Activated CD4-positive, alpha-beta T cell treated with anti-CD3 and anti-CD28 coated beads, Interleukin-2, amount 10 ng/mL, durations not matched to agents 7 days and 5 days (primary cell): ENCODE data around the gene AP1M1. TPM values are rescaled to one million over a fixed set of nuclear protein-coding genes. Genes with fewer than 3 reads are reported as not detected.
A peak's percentile ranks its signal among the peaks of the same experiment; 100 is the strongest.

Experiments
- CTCF ChIA-PET: fragments of 350-600 bp; sonication (Branson Sonifier 250); formaldehyde crosslinking; loops from one replicate; lab custom pipeline; 2021; ENCODE audit warnings: antibody characterized with exemption; lab: Charles Lee
- POLR2A ChIA-PET: fragments of 350-600 bp; sonication (Branson Sonifier 250); formaldehyde crosslinking; loops from one replicate; lab custom pipeline; 2021; ENCODE audit warnings: antibody characterized with exemption; lab: Charles Lee
- DNase-seq: peaks from one replicate; pipeline ENCODE4 v3.0.0-alpha.2; 2020
- H3K27ac Mint-ChIP-seq: one replicate; pipeline ENCODE4 v1.8.0; 2021; ENCODE audit warnings: mild to moderate bottlenecking, moderate library complexity, mixed read lengths
- H3K27me3 Mint-ChIP-seq: one replicate; pipeline ENCODE4 v1.8.0; 2021; ENCODE audit warnings: mixed read lengths
- H3K36me3 Mint-ChIP-seq: one replicate; pipeline ENCODE4 v1.8.0; 2021; ENCODE audit warnings: low read depth, mixed read lengths
- H3K4me1 Mint-ChIP-seq: one replicate; pipeline ENCODE4 v1.8.0; 2021; ENCODE audit warnings: mixed read lengths
- H3K4me3 Mint-ChIP-seq: one replicate; pipeline ENCODE4 v1.8.0; 2021; ENCODE audit warnings: mild to moderate bottlenecking, moderate library complexity, mixed read lengths
- H3K9me3 Mint-ChIP-seq: one replicate; pipeline ENCODE4 v1.8.0; 2021; ENCODE audit warnings: mixed read lengths
- total RNA-seq, 2 experiments: library from RNA; stranded (reverse); gene quantifications; one replicate each; pipeline ENCODE4 v1.2.3, GENCODE V29; 2021

The AP1M1 gene
- total RNA-seq, 2 experiments from 2014 or later = 129 to 150 TPM

DNA sequence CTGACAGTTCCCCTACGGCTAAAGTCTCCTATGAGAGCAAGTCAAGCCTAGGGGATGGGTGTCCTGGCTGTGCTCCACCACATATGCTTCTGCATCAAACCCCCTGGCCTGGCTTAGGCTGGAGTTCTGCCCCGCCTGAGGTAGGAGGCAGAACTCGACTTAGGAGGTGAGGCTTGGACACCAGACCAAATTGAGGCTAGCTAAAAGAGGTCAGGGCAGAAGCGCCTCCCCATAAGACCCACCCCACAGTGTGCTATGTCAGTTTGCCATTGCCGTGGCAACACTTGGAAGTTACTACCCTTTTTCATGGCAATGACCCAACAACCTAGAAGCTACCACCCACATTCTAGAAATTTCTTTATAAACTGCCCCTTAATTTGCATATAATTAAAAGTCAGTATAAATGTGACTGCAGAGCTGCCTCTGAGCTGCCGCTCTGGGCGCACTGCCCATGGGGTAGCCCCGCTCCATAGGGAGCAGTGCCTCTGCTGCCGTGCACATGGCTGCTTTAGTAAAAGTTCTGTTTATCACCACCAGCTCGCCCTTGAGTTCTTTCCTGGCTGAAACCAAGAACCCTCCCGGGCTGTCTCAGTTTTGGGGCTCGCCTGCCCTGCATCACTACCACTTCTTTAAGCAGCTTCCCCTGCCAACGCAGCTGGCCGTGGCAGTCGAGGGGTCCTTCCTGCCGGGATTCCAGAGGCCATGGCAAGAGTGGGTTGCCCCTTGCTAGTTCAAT, 20.2 kb downstream of the AP1M1 start:
- peaks cover 24% of the 10 kb centered on the region for H3K4me1 Mint-ChIP-seq
- no peak for DNase-seq
- no peak overlapping the region for H3K27ac Mint-ChIP-seq
- ChIA-PET CTCF (interaction anchor here (0.8 kb wide), 1 partner anchor 23 kb away, joined by 4 read pairs; no protein-coding TSS in a partner anchor), POLR2A (interaction anchor here (0.6 kb wide), 1 partner anchor 106 kb away, joined by 9 read pairs; no protein-coding TSS in a partner anchor)
- peaks cover 88% of the 10 kb centered on the region for H3K36me3 Mint-ChIP-seq
- no peak overlapping the region for H3K4me3 Mint-ChIP-seq
- H3K27me3 Mint-ChIP-seq = no peaks in the 10 kb centered on the region
- H3K9me3 Mint-ChIP-seq = peaks cover 21% of the 10 kb centered on the region

DNA sequence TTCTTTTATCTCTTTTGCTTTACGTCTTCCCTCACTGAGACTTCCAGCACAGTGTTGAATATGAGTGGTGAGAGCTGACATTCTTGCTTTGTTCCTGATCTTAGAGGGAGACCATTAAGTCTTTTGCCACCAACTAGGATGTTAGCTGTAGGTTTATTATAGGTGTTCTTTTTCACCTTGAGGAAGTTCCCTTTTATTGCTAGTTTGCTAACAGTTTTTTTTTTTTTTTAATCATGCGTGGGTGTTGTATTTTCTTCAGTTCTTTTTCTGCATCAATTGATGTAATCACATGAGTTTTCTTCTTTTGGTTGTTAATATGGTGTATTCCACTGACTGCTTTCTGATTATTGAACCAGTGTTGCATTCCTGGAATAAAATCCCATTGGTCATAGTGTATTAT, 21.1 kb downstream of the AP1M1 start:
- H3K4me1 Mint-ChIP-seq = peaks cover 20% of the 10 kb centered on the region
- no peak for DNase-seq
- peaks cover 20% of the 10 kb centered on the region for H3K9me3 Mint-ChIP-seq
- no peaks in the 10 kb centered on the region for H3K27me3 Mint-ChIP-seq
- ChIA-PET POLR2A (interaction anchor here (0.7 kb wide), 1 partner anchor 904 kb away, joined by 9 read pairs; no protein-coding TSS in a partner anchor), CTCF (interaction anchor here (0.7 to 0.8 kb wide), 2 partner anchors 24 to 824 kb away, joined by 3 to 4 read pairs; no protein-coding TSS in a partner anchor)
- H3K4me3 Mint-ChIP-seq = no peak overlapping the region
- H3K27ac Mint-ChIP-seq = peak overlapping the region; percentile 34
- peaks cover 88% of the 10 kb centered on the region for H3K36me3 Mint-ChIP-seq

DNA sequence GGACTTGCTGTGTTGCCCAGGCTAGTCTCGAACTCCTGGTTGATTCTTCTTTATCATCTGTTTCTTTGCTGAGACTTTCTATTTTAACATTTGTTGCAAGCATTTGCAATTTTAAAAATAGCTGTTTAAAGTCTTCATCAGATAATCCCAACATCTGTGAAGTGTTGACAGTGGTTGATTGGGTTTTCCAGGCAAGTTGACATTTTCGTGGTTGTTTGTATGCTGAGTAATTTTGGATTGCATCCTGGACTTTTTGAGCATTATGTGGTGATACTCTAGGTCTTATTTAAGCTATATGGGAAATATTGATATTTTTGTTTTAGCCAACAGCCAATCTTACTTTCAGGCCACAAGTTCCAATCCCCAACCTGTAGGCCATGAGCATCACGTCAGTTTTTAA, 25.1 kb downstream of the AP1M1 start:
- no peak overlapping the region for H3K4me3 Mint-ChIP-seq
- peaks cover 5% of the 10 kb centered on the region for H3K4me1 Mint-ChIP-seq
- DNase-seq = no peak
- H3K36me3 Mint-ChIP-seq = peaks cover 66% of the 10 kb centered on the region
- ChIA-PET CTCF (no interaction called here), POLR2A (no interaction called here)
- peaks cover 20% of the 10 kb centered on the region for H3K9me3 Mint-ChIP-seq
- no peaks in the 10 kb centered on the region for H3K27me3 Mint-ChIP-seq
- H3K27ac Mint-ChIP-seq = no peak overlapping the region

DNA sequence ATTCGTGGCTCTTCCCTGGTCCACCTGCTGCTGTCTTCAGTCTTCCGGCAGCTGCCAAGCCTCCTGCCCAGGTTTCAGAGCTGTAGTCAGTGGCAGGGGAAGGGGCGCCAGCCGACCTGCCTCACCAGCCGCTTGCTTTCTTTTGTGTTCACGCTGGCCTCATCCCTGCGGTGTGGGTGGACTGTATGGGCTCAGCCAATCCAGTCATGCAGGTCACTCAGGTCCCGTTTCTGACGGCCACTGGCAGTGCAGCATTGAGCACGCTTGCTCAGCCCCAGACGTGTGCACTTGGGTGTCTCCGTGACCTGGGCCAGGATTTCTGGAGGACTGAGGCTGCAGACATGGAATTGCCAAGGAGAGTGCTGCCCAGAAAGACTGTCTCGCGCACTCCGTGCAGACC, 26.0 kb downstream of the AP1M1 start:
- no peak for DNase-seq
- no peaks in the 10 kb centered on the region for H3K27me3 Mint-ChIP-seq
- peaks cover 64% of the 10 kb centered on the region for H3K36me3 Mint-ChIP-seq
- peaks cover 15% of the 10 kb centered on the region for H3K9me3 Mint-ChIP-seq
- no peak overlapping the region for H3K4me3 Mint-ChIP-seq
- peaks cover 2% of the 10 kb centered on the region for H3K4me1 Mint-ChIP-seq
- CTCF ChIA-PET = interaction anchor here (0.9 to 1.4 kb wide), 4 partner anchors 23 to 182 kb away, joined by 3 to 5 read pairs (median 4); partner anchors contain the start of gene AP1M1
- H3K27ac Mint-ChIP-seq = no peak overlapping the region
- POLR2A ChIA-PET = no interaction called here

DNA sequence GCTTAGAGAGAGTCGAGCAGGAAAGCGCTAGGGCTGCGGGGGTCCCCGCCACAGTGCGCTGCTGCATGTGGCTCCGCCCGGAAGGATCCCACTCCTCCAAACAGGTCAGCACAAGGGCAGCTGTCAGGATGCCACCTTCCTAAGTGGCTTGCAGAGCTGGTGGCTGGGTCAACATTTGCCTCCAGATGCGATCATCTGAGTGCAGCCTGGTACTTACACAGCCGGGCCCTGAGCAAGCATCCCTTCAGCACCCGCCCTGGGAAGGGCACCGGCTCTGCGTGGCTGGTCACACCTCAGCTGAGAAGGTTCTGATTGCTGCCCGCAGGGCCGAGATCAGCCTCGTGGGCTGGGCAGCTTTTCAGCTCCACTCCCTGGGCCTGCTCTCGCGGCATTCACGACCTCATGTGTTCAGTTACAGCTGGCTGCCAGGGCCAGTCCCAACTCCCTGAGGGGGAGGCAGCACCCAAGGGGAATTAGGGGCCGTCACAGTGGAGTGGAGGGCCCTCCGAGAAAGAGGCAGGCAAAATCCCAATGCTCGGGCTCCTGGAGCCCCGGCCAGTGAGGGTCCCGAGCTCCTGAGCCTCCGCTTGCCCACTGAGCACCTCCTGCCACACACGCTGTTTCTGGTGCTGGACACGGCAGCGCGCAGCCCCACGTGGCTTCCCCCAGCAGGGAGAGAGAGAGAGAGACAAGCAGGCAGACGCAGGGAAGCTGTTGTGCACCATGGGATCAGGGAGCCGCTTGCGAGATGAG, 26.8 kb downstream of the AP1M1 start:
- DNase-seq = no peak
- Mint-ChIP-seq H3K4me3 (no peak overlapping the region), H3K4me1 (no peaks in the 10 kb centered on the region), H3K27me3 (no peaks in the 10 kb centered on the region), H3K9me3 (peaks cover 12% of the 10 kb centered on the region), H3K27ac (no peak overlapping the region), H3K36me3 (peaks cover 58% of the 10 kb centered on the region)
- ChIA-PET CTCF (interaction anchor here (1.1 to 1.4 kb wide), 3 partner anchors 23 to 182 kb away, joined by 3 to 5 read pairs (median 4); partner anchors contain the start of gene AP1M1), POLR2A (no interaction called here)

DNA sequence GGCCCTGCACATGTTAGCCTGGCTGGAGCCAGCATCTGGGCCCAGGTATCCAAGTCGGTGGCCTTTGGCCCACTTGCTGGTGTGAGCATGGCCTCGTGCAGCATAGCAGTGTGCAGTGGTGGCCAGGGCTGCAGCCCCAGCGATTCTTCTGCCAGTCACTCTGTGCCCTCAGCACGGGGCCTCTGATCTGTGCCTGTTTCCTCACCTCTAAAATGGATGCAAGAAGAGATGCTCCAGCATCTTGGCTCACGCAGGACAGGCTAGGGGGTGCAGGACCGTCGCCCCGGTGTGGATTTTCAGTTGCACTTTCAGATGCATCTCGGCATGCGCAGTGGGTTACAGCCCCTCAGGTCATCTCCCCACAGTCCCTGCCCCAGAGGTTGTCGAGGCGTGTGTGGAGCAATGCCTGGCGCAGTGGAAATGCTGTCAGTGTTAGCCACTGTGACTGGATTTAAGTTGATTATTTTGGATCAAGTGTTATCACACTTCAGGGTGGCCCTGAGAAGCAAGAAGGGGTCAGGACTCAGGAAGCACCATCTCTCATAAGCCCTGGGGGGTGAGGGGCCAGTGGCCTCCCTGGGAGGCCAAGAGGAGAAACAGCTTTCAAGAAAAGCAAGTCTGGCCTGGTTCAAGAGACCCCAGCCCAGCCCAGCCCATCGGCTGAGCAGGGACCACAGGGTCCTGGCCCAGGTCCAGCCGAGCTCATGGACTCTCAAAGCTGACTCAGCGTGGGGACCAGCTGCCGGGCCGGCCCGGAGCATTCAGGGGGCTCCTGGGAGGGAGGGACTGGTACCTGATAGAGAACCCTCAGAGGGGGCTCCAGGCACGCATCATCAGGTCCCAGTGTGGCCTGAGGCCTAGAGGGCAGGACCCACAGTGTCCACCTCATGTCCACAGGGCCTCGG, 27.8 kb downstream of the AP1M1 start:
- H3K9me3 Mint-ChIP-seq = peaks cover 9% of the 10 kb centered on the region
- no peaks in the 10 kb centered on the region for H3K27me3 Mint-ChIP-seq
- POLR2A ChIA-PET = no interaction called here
- CTCF ChIA-PET = no interaction called here
- no peak for DNase-seq
- no peaks in the 10 kb centered on the region for H3K4me1 Mint-ChIP-seq
- H3K36me3 Mint-ChIP-seq = peaks cover 52% of the 10 kb centered on the region
- no peak overlapping the region for H3K27ac Mint-ChIP-seq
- no peak overlapping the region for H3K4me3 Mint-ChIP-seq

DNA sequence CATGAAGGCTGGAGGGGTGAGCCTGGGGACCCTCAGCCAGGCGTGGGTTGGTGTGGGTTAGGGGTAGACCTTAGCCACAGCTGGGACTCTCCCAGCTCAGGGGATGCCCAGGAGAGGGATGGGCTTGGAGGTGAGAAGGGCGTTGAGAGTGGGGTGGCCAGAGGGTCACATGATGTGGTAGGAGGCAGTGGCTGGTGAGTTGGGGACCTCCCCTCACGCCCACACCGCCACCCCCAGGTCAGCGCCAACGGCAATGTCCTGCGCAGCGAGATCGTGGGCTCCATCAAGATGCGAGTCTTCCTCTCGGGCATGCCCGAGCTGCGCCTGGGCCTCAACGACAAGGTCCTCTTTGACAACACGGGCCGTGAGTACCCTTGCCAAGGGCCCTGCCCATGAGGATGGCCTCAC, 28.5 kb downstream of the AP1M1 start:
- peaks cover 48% of the 10 kb centered on the region for H3K36me3 Mint-ChIP-seq
- no peak for DNase-seq
- ChIA-PET CTCF (no interaction called here), POLR2A (interaction anchor here (0.5 kb wide), 1 partner anchor 31 kb away, joined by 5 read pairs; no protein-coding TSS in a partner anchor)
- H3K27ac Mint-ChIP-seq = no peak overlapping the region
- H3K4me3 Mint-ChIP-seq = no peak overlapping the region
- H3K9me3 Mint-ChIP-seq = peaks cover 3% of the 10 kb centered on the region
- H3K4me1 Mint-ChIP-seq = no peaks in the 10 kb centered on the region
- no peaks in the 10 kb centered on the region for H3K27me3 Mint-ChIP-seq

DNA sequence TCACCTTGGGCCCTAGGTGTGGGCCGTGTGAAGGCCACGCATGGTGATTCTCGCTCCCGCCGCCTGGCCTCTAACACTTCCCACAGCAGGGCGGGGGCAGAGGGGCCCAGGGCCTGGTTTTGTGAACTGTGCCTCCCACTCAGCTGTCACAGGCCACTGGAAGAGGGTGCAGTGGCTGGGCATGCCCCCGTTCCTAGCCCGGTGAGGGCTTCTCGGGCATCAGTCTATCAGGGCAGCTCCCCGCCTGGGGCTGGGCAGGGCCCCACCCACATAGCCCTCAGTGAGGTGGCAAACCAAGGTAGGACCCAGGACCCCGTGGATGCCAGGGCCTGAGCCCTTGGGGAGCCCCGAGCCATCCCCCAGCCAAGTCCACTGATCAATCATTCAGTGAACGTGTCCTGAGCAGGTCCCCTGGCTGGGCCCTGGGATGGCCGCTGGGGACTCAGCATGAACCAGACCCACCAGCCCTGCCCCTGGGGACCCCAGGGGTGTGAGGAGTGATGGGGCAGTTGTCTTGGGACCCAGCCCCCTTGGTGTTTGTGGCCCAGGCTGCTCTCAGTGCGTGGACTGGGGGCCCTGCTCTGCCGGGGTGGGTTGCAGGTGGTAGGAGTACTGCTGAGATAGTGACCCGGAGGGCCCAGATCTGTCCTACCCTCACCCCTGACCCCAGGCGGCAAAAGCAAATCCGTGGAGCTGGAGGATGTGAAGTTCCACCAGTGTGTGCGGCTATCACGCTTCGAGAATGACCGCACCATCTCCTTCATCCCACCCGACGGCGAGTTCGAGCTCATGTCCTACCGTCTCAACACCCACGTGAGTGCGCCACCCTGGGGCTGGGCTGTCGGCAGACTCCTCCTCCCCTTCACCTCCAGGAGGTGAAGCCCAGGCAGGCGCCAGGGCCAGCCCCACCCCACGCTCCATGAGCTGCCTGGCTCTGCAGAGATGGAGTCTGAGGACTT, 29.4 kb downstream of the AP1M1 start:
- peaks cover 46% of the 10 kb centered on the region for H3K36me3 Mint-ChIP-seq
- POLR2A ChIA-PET = interaction anchor here (0.5 kb wide), 1 partner anchor 32 kb away, joined by 5 read pairs; no protein-coding TSS in a partner anchor

DNA sequence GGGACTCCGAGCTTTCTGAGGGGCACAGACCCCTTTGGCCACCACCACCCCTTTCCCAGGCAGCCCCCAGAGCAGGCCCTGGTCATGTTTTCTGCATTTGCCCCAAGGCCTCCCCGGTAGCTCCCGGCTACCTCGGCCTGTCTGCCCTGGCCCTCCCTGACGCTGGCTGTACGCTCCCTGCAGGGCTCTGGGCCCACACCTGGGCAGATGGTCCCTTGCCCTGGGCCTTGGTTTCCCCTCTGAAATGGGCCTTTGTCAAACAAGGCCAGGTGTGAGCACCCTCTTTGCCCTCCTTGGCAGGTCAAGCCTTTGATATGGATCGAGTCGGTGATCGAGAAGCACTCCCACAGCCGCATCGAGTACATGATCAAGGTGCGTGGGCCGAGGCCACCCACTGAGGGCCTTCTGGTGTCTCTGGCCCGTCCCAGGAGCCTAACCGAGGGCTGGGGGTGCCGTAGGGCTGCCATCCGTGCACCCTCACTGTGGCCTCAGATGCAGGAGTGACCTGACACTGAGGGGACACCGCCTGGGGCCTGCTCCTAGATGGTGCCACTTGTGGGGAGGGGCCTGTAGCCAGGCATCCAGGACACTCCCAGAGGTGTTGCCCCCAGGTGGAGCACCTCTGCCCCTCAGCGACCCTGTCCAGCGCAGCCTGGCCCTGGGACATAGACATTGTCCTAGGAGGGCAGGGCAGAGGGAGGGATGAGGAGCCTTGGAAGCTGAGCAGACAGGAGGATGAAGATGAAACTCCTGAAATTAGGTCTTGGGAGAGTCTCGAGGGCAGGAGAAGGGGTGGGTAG, 30.3 kb downstream of the AP1M1 start:
- DNase-seq = no peak
- Mint-ChIP-seq H3K27ac (no peak overlapping the region), H3K9me3 (no peaks in the 10 kb centered on the region), H3K4me1 (no peaks in the 10 kb centered on the region), H3K27me3 (no peaks in the 10 kb centered on the region), H3K36me3 (peaks cover 45% of the 10 kb centered on the region), H3K4me3 (no peak overlapping the region)
- ChIA-PET POLR2A (no interaction called here), CTCF (interaction anchor here (1.3 kb wide), 1 partner anchor 19 kb away, joined by 3 read pairs; no protein-coding TSS in a partner anchor)

More for the DNA sequence above, 29.4 kb downstream of the AP1M1 start:
- CTCF ChIA-PET = interaction anchor here (0.5 to 0.6 kb wide), 3 partner anchors 44 to 322 kb away, joined by 3 to 6 read pairs (median 3); no protein-coding TSS in a partner anchor
- no peak for DNase-seq
- H3K27ac Mint-ChIP-seq = no peak overlapping the region
- H3K4me1 Mint-ChIP-seq = no peaks in the 10 kb centered on the region
- H3K9me3 Mint-ChIP-seq = no peaks in the 10 kb centered on the region
- no peaks in the 10 kb centered on the region for H3K27me3 Mint-ChIP-seq
- no peak overlapping the region for H3K4me3 Mint-ChIP-seq

DNA sequence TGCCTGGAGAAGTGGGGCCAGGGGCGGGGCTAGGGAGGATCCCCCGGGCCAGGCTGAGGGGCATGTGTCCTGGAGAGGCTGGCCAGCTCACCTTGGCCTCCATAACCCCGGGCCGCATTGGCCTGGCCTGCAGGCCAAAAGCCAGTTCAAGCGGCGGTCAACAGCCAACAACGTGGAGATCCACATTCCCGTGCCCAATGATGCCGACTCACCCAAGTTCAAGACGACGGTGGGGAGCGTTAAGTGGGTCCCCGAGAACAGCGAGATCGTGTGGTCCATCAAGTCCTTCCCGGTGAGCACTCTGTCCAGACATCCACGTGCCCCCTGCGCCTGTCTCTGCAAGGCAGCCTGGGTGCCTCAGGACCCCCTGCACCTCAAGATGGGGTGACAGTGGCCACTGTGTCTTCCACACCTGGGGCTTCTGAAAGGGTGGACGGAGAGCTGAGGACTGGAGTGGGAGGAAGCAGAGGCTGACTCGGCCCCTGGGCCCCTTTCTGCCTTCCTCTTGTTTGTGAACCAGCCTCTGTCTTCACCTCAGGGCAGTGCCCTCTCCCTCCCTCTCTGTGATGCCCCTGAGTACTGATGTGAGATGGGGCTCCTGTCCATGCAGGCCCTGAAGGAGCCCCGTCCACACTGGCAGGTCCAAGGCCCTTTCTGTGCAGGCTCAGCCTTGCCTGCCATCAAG, 31.1 kb downstream of the AP1M1 start:
- POLR2A ChIA-PET = interaction anchor here (0.5 kb wide), 2 partner anchors 60 to 285 kb away, joined by 3 to 5 read pairs; no protein-coding TSS in a partner anchor
- H3K36me3 Mint-ChIP-seq = peaks cover 39% of the 10 kb centered on the region
- H3K9me3 Mint-ChIP-seq = no peaks in the 10 kb centered on the region
- no peak overlapping the region for H3K27ac Mint-ChIP-seq
- H3K27me3 Mint-ChIP-seq = no peaks in the 10 kb centered on the region
- no peaks in the 10 kb centered on the region for H3K4me1 Mint-ChIP-seq
- H3K4me3 Mint-ChIP-seq = no peak overlapping the region
- CTCF ChIA-PET = interaction anchor here (1.0 to 1.3 kb wide), 2 partner anchors 18 to 38 kb away, joined by 3 read pairs; no protein-coding TSS in a partner anchor
- DNase-seq = no peak
